Measurements from ENCODE around the gene SKAP1.

Gene SKAP1

GRCh38 chr17:48386826-48387225 is 43.2 kb downstream of the SKAP1 start:
- H3K27me3 ChIP-seq (ENCODE audit: insufficient read depth, poor library complexity, severe bottlenecking) = peaks cover 15% of the 10 kb centered on the region
- DNase-seq (ENCODE audit: low read depth in 1 of 2, low spot score in 1 of 2) = no peak
- H3K4me3 ChIP-seq (replicated peaks; ENCODE audit: insufficient read depth, low read length) = no peak overlapping the region
- no peak overlapping the region for H3K27ac ChIP-seq (replicated peaks)
- TF ChIP-seq POLR2AphosphoS5 (IDR thresholded peaks at IDR 0.05; ENCODE audit: low read depth) (no peak), REST (IDR thresholded peaks at IDR 0.05; ENCODE audit: insufficient replicate concordance, low read depth) (no peak), CTCF (IDR thresholded peaks at IDR 0.05; ENCODE audit: insufficient read depth, low read length) (no peak), GABPA (IDR thresholded peaks at IDR 0.05; ENCODE audit: low read depth) (no peak), SPI1 (IDR thresholded peaks at IDR 0.05; ENCODE audit: borderline replicate concordance, low read depth) (no peak)

- Histone ChIP-seq H3K27me3 (ENCODE audit: insufficient read depth, poor library complexity, severe bottlenecking) (peaks cover 14% of the 10 kb centered on the region), H3K4me3 (replicated peaks; ENCODE audit: insufficient read depth, low read length) (no peak overlapping the region), H3K27ac (replicated peaks) (no peak overlapping the region)
- DNase-seq (ENCODE audit: low read depth in 1 of 2, low spot score in 1 of 2) = no peak
- TF ChIP-seq CTCF (IDR thresholded peaks at IDR 0.05; ENCODE audit: insufficient read depth, low read length) (no peak), SPI1 (IDR thresholded peaks at IDR 0.05; ENCODE audit: borderline replicate concordance, low read depth) (peak; percentile 58)
These were observed 44.7 kb downstream of the SKAP1 start for GRCh38 chr17:48385319-48385718.

GRCh38 chr17:48384164-48384563 is 45.9 kb downstream of the SKAP1 start:
- TF ChIP-seq SPI1 (IDR thresholded peaks at IDR 0.05; ENCODE audit: borderline replicate concordance, low read depth) (no peak), CTCF (IDR thresholded peaks at IDR 0.05; ENCODE audit: insufficient read depth, low read length) (no peak), REST (IDR thresholded peaks at IDR 0.05; ENCODE audit: insufficient replicate concordance, low read depth) (no peak), GABPA (IDR thresholded peaks at IDR 0.05; ENCODE audit: low read depth) (no peak), POLR2AphosphoS5 (IDR thresholded peaks at IDR 0.05; ENCODE audit: low read depth) (no peak)
- Histone ChIP-seq H3K27ac (replicated peaks) (no peak overlapping the region), H3K27me3 (ENCODE audit: insufficient read depth, poor library complexity, severe bottlenecking) (peaks cover 12% of the 10 kb centered on the region), H3K4me3 (replicated peaks; ENCODE audit: insufficient read depth, low read length) (no peak overlapping the region)
- no peak for DNase-seq (ENCODE audit: low read depth in 1 of 2, low spot score in 1 of 2)

- Histone ChIP-seq H3K27me3 (ENCODE audit: insufficient read depth, poor library complexity, severe bottlenecking) (peaks cover 12% of the 10 kb centered on the region), H3K4me3 (replicated peaks; ENCODE audit: insufficient read depth, low read length) (no peak overlapping the region), H3K27ac (replicated peaks) (no peak overlapping the region)
- no peak for DNase-seq (ENCODE audit: low read depth in 1 of 2, low spot score in 1 of 2)
- TF ChIP-seq SPI1 (IDR thresholded peaks at IDR 0.05; ENCODE audit: borderline replicate concordance, low read depth) (no peak), REST (IDR thresholded peaks at IDR 0.05; ENCODE audit: insufficient replicate concordance, low read depth) (no peak), POLR2AphosphoS5 (IDR thresholded peaks at IDR 0.05; ENCODE audit: low read depth) (no peak), GABPA (IDR thresholded peaks at IDR 0.05; ENCODE audit: low read depth) (no peak), CTCF (IDR thresholded peaks at IDR 0.05; ENCODE audit: insufficient read depth, low read length) (no peak)
These were observed 47.0 kb downstream of the SKAP1 start for GRCh38 chr17:48382989-48383388.

Data from HL-60 (cell line).